Caco-2 (cell line): Measurements from ENCODE around the gene BACH2. TPM values are rescaled to one million over a fixed set of nuclear protein-coding genes. Genes with fewer than 3 reads are reported as not detected.

ENCODE experiments used
- BruUV-seq: library from RNA; stranded (reverse); fragments of 400-500 nt; replicated peaks from 2 replicates; lab custom pipeline; 2021; lab: Mats Ljungman, UMichigan
- CTCF ChIA-PET: fragments of 300-600 bp; sonication (Branson Sonifier 250); formaldehyde crosslinking; loops from one replicate; lab custom pipeline; 2022; ENCODE audit warnings: antibody characterized with exemption; lab: Charles Lee
- POLR2A ChIA-PET: fragments of 300-600 bp; sonication (Branson Sonifier 250); formaldehyde crosslinking; loops from one replicate; lab custom pipeline; 2022; ENCODE audit warnings: antibody characterized with exemption; lab: Charles Lee
- DNase-seq, 2 experiments: peaks; one replicate each; pipeline versions ENCODE4 v3.0.0 to v3.0.0-alpha.2; 2020 to 2022
- H3K27me3 ChIP-seq: replicated peaks from 2 replicates; pipeline ENCODE4 v1.6.0; 2011; ENCODE audit warnings: low read length; ENCODE audit not compliant: control insufficient read depth, insufficient read depth
- H3K36me3 ChIP-seq: 2 replicates; pipeline ENCODE4 v1.5.1; 2011; ENCODE audit warnings: low read length; ENCODE audit not compliant: control insufficient read depth, insufficient read depth
- H3K4me1 ChIP-seq: fragments of 250-450 bp; sonication (Bioruptor Pico); 2 replicates; pipeline ENCODE4 v1.5.1; 2020; ENCODE audit warnings: mild to moderate bottlenecking
- H3K4me3 ChIP-seq: 2 replicates; pipeline ENCODE4 v1.5.1; 2011; ENCODE audit warnings: low read depth, mild to moderate bottlenecking, control low read depth, low read length
- H3K9me3 ChIP-seq: fragments of 250-450 bp; sonication (Bioruptor Pico); 2 replicates; pipeline ENCODE4 v1.5.1; 2020; ENCODE audit warnings: mild to moderate bottlenecking, moderate library complexity
- H3K27ac Mint-ChIP-seq: one replicate; pipeline ENCODE4 v1.8.0; 2022; ENCODE audit warnings: mixed read lengths; ENCODE audit not compliant: unreplicated experiment
- H3K27me3 Mint-ChIP-seq: one replicate; pipeline ENCODE4 v1.8.0; 2022; ENCODE audit warnings: mixed read lengths; ENCODE audit not compliant: insufficient read depth, unreplicated experiment
- H3K36me3 Mint-ChIP-seq: one replicate; pipeline ENCODE4 v1.8.0; 2022; ENCODE audit warnings: mild to moderate bottlenecking, mixed read lengths; ENCODE audit not compliant: insufficient read depth, unreplicated experiment
- H3K4me1 Mint-ChIP-seq: one replicate; pipeline ENCODE4 v1.8.0; 2022; ENCODE audit warnings: low read depth, mixed read lengths; ENCODE audit not compliant: unreplicated experiment
- H3K4me3 Mint-ChIP-seq: one replicate; pipeline ENCODE4 v1.8.0; 2022; ENCODE audit warnings: mild to moderate bottlenecking, moderate library complexity, mixed read lengths; ENCODE audit not compliant: unreplicated experiment
- H3K9me3 Mint-ChIP-seq: one replicate; pipeline ENCODE4 v1.8.0; 2022; ENCODE audit warnings: mixed read lengths; ENCODE audit not compliant: unreplicated experiment
- CTCF ChIP-seq, 2 experiments: fragments of 200-600 bp in 1 of 2; IDR thresholded peaks; 1 replicate in 1 of 2; 2 replicates in 1 of 2; pipeline versions ENCODE4 v1.5.1 to v1.8.0; 2011 to 2022; ENCODE audit warnings: antibody characterized with exemption in 1 of 2, control low read depth in 1 of 2, inconsistent platforms in 1 of 2, low read depth in 1 of 2, low read length in 1 of 2, mild to moderate bottlenecking in 1 of 2, moderate library complexity in 1 of 2; ENCODE audit not compliant: insufficient read depth in 1 of 2, severe bottlenecking in 1 of 2, unreplicated experiment in 1 of 2
- intact Hi-C: fragments of 100-400 bp; cut with micrococcal nuclease; formaldehyde crosslinking; loops from one replicate; pipeline ENCODE4 v1.10.0; 2022; ENCODE audit not compliant: unreplicated experiment
- total RNA-seq: library from RNA; stranded (reverse); gene quantifications from 2 replicates; pipeline ENCODE4 v1.2.3, GENCODE V29; 2022

Gene BACH2
- total RNA-seq, 1 experiment from 2014 or later: 0.43 TPM

GRCh38 chr6:90195094-90195829 lies 101.4 kb downstream of the BACH2 start:
- ChIA-PET CTCF (no interaction called here), POLR2A (no interaction called here)
- Mint-ChIP-seq H3K4me1 (peaks cover 14% of the 10 kb centered on the region), H3K36me3 (no peaks in the 10 kb centered on the region), H3K9me3 (peaks cover 9% of the 10 kb centered on the region), H3K27me3 (no peaks in the 10 kb centered on the region), H3K4me3 (peak overlapping the region; percentile 32), H3K27ac (no peak overlapping the region)
- BruUV-seq: no TSS peak
- H3K9me3 ChIP-seq: no peaks in the 10 kb centered on the region
- no peaks in the 10 kb centered on the region for H3K36me3 ChIP-seq
- no peak for TF ChIP-seq CTCF (IDR thresholded peaks at IDR 0.05; ENCODE audit: insufficient read depth in 1 of 2, low read depth in 1 of 2, low read length in 1 of 2, severe bottlenecking in 1 of 2, unreplicated experiment in 1 of 2)
- no peak for DNase-seq
- no peaks in the 10 kb centered on the region for H3K27me3 ChIP-seq
- intact Hi-C loops: no loop called here
- no peak overlapping the region for H3K4me3 ChIP-seq
- no peaks in the 10 kb centered on the region for H3K4me1 ChIP-seq

- CTCF ChIA-PET: no interaction called here
- POLR2A ChIA-PET: no interaction called here
- no peaks in the 10 kb centered on the region for H3K27me3 Mint-ChIP-seq
Measured at GRCh38 chr6:90194371-90194841, 102.2 kb downstream of the BACH2 start.

GRCh38 chr6:90193359-90193758 lies 103.3 kb downstream of the BACH2 start:
- intact Hi-C loops: no loop called here

More at GRCh38 chr6:90194371-90194841, 102.2 kb downstream of the BACH2 start:
- Mint-ChIP-seq H3K4me3 (no peak overlapping the region), H3K36me3 (no peaks in the 10 kb centered on the region), H3K9me3 (peaks cover 9% of the 10 kb centered on the region), H3K4me1 (peaks cover 14% of the 10 kb centered on the region), H3K27ac (no peak overlapping the region)
- Histone ChIP-seq H3K9me3 (no peaks in the 10 kb centered on the region), H3K4me1 (no peaks in the 10 kb centered on the region), H3K36me3 (no peaks in the 10 kb centered on the region), H3K27me3 (no peaks in the 10 kb centered on the region), H3K4me3 (no peak overlapping the region)
- no peak for TF ChIP-seq CTCF (IDR thresholded peaks at IDR 0.05; ENCODE audit: insufficient read depth in 1 of 2, low read depth in 1 of 2, low read length in 1 of 2, severe bottlenecking in 1 of 2, unreplicated experiment in 1 of 2)
- DNase-seq: no peak
- BruUV-seq: no TSS peak
- intact Hi-C loops: no loop called here

More at GRCh38 chr6:90193359-90193758, 103.3 kb downstream of the BACH2 start:
- Histone ChIP-seq H3K4me3 (no peak overlapping the region), H3K36me3 (no peaks in the 10 kb centered on the region), H3K9me3 (no peaks in the 10 kb centered on the region), H3K4me1 (no peaks in the 10 kb centered on the region), H3K27me3 (no peaks in the 10 kb centered on the region)
- ChIA-PET POLR2A (no interaction called here), CTCF (no interaction called here)
- BruUV-seq: no TSS peak
- peaks cover 14% of the 10 kb centered on the region for H3K4me1 Mint-ChIP-seq
- H3K27me3 Mint-ChIP-seq: no peaks in the 10 kb centered on the region
- no peak overlapping the region for H3K27ac Mint-ChIP-seq
- TF ChIP-seq CTCF (IDR thresholded peaks at IDR 0.05; ENCODE audit: insufficient read depth in 1 of 2, low read depth in 1 of 2, low read length in 1 of 2, severe bottlenecking in 1 of 2, unreplicated experiment in 1 of 2): no peak
- DNase-seq: no peak
- H3K36me3 Mint-ChIP-seq: no peaks in the 10 kb centered on the region
- H3K9me3 Mint-ChIP-seq: peaks cover 5% of the 10 kb centered on the region
- H3K4me3 Mint-ChIP-seq: no peak overlapping the region
